CD14-positive monocyte (primary cell): ENCODE results near the gene ADH4. TPM values are rescaled to one million over a fixed set of nuclear protein-coding genes. Genes with fewer than 3 reads are reported as not detected.

Source experiments
- DNase-seq, 3 donors: peaks; one replicate each; pipeline ENCODE4 v3.0.0-alpha.2; 2011 to 2022
- H2AFZ ChIP-seq: 2 replicates; pipeline ENCODE4 v1.6.0; 2012; ENCODE audit warnings: mild to moderate bottlenecking, low read depth, low read length, inconsistent platforms; ENCODE audit not compliant: insufficient read depth, poor library complexity, severe bottlenecking
- H3K27ac ChIP-seq, 2 donors: 1 replicate in 1 of 2; 2 replicates in 1 of 2; pipeline ENCODE4 v1.5.1; 2012 to 2013; ENCODE audit warnings: low read length in 2 of 2, control low read depth in 1 of 2, inconsistent platforms in 1 of 2, low read depth in 1 of 2, mild to moderate bottlenecking in 1 of 2
- H3K27me3 ChIP-seq, 2 donors: one replicate each; pipeline versions ENCODE4 v1.6.0 to v1.6.1; 2011 to 2013; ENCODE audit warnings: low read length in 2 of 2; ENCODE audit not compliant: control insufficient read depth in 2 of 2, insufficient read depth in 2 of 2
- H3K36me3 ChIP-seq, 2 donors: replicated peaks in 1 of 2; 1 replicate in 1 of 2; 2 replicates in 1 of 2; pipeline versions ENCODE4 v1.5.1 to v1.6.1; 2012 to 2013; ENCODE audit warnings: low read length in 2 of 2, control low read depth in 1 of 2, inconsistent platforms in 1 of 2, mild to moderate bottlenecking in 1 of 2; ENCODE audit not compliant: insufficient read depth in 2 of 2, control insufficient read depth in 1 of 2
- H3K4me1 ChIP-seq, 2 donors: 1 replicate in 1 of 2; 2 replicates in 1 of 2; pipeline versions ENCODE4 v1.5.1 to v1.6.1; 2012 to 2013; ENCODE audit warnings: low read length in 2 of 2, control low read depth in 1 of 2, inconsistent platforms in 1 of 2, mild to moderate bottlenecking in 1 of 2, moderate library complexity in 1 of 2; ENCODE audit not compliant: insufficient read depth in 2 of 2, control insufficient read depth in 1 of 2
- H3K4me2 ChIP-seq: replicated peaks from 2 replicates; pipeline ENCODE3; 2012; ENCODE audit warnings: low read length, moderate library complexity, mild to moderate bottlenecking; ENCODE audit not compliant: poor library complexity, severe bottlenecking; ENCODE audit errors: extremely low read depth
- H3K4me3 ChIP-seq, 3 experiments: fragments of 200-600 bp in 1 of 3; sonication (generic) in 1 of 3; replicated peaks in 1 of 3; 1 replicate in 2 of 3; 2 replicates in 1 of 3; pipeline ENCODE4 v1.5.1; 2011 to 2013; ENCODE audit warnings: low read length in 3 of 3, mild to moderate bottlenecking in 3 of 3, control low read depth in 2 of 3, low read depth in 2 of 3, inconsistent platforms in 1 of 3, moderate library complexity in 1 of 3
- H3K79me2 ChIP-seq: 2 replicates; pipeline ENCODE4 v1.6.0; 2012; ENCODE audit warnings: mild to moderate bottlenecking, control low read depth, inconsistent platforms, low read length, moderate library complexity; ENCODE audit not compliant: insufficient read depth
- H3K9ac ChIP-seq: 2 replicates; pipeline ENCODE4 v1.6.0; 2017; ENCODE audit warnings: low read length, mild to moderate bottlenecking; ENCODE audit not compliant: insufficient read depth, poor library complexity, severe bottlenecking
- H3K9me3 ChIP-seq, 2 donors: replicated peaks in 1 of 2; 1 replicate in 1 of 2; 2 replicates in 1 of 2; pipeline versions ENCODE4 v1.5.1 to v1.6.1; 2012 to 2013; ENCODE audit warnings: low read length in 2 of 2, control low read depth in 1 of 2; ENCODE audit not compliant: control insufficient read depth in 1 of 2, insufficient read depth in 1 of 2
- H4K20me1 ChIP-seq: 2 replicates; pipeline ENCODE4 v1.6.0; 2012; ENCODE audit warnings: mild to moderate bottlenecking, low read length, control low read depth, moderate library complexity; ENCODE audit not compliant: insufficient read depth
- H3K27ac Mint-ChIP-seq, 7 donors: one replicate each; pipeline ENCODE4 v1.8.0; 2020; ENCODE audit warnings: mild to moderate bottlenecking in 7 of 7, mixed read lengths in 7 of 7, moderate library complexity in 6 of 7, inconsistent platforms in 2 of 7
- H3K27me3 Mint-ChIP-seq, 3 donors: one replicate each; pipeline ENCODE4 v1.8.0; 2021 to 2022; ENCODE audit warnings: low read depth in 3 of 3, mild to moderate bottlenecking in 3 of 3, mixed read lengths in 3 of 3, moderate library complexity in 3 of 3, inconsistent platforms in 1 of 3
- H3K36me3 Mint-ChIP-seq, 2 donors: one replicate each; pipeline ENCODE4 v1.8.0; 2020; ENCODE audit warnings: mixed read lengths in 2 of 2, inconsistent platforms in 1 of 2, mild to moderate bottlenecking in 1 of 2
- H3K4me1 Mint-ChIP-seq: one replicate; pipeline ENCODE4 v1.8.0; 2020; ENCODE audit warnings: mild to moderate bottlenecking, mixed read lengths
- H3K4me3 Mint-ChIP-seq, 2 donors: one replicate each; pipeline ENCODE4 v1.8.0; 2020; ENCODE audit warnings: mild to moderate bottlenecking in 2 of 2, mixed read lengths in 2 of 2, moderate library complexity in 1 of 2
- H3K9me3 Mint-ChIP-seq, 7 donors: one replicate each; pipeline ENCODE4 v1.8.0; 2020 to 2022; ENCODE audit warnings: mixed read lengths in 7 of 7, mild to moderate bottlenecking in 6 of 7, moderate library complexity in 6 of 7, inconsistent platforms in 2 of 7
- CTCF ChIP-seq: fragments of 200-600 bp; IDR thresholded peaks from one replicate; pipeline ENCODE4 v1.8.0; 2022; ENCODE audit warnings: antibody characterized with exemption, mild to moderate bottlenecking
- WGBS: methylation state at CpG from one replicate; pipeline ENCODE4 v1.1.5; 2013; ENCODE audit warnings: missing lambda C conversion rate; ENCODE audit not compliant: insufficient coverage; 5-methylcytosine and 5-hydroxymethylcytosine counted together
- intact Hi-C, 2 donors: fragments of 100-400 bp; cut with micrococcal nuclease; formaldehyde crosslinking; loops; one replicate each; pipeline versions ENCODE4 v1.15.0 to v1.15.1; 2023
- polyA plus RNA-seq, 3 donors: library from polyadenylated mRNA; depleted of rRNA in 1 of 3; unstranded in 2 of 3; stranded (reverse) in 1 of 3; fragments of 300-500 nt in 2 of 3; fragments of >200 nt in 1 of 3; fragmentation: Illumina TruSeq in 2 of 3; gene quantifications; 1 replicate in 2 of 3; 2 replicates in 1 of 3; pipeline ENCODE4 v1.2.3, GENCODE V29; 2012 to 2021

ADH4 gene
- polyA plus RNA-seq, 3 donors: not detected

- no peak for TF ChIP-seq CTCF
- H3K36me3 ChIP-seq: no peaks in the 10 kb centered on the region
- no peak overlapping the region for H3K9ac ChIP-seq
- Mint-ChIP-seq H3K9me3 (peaks cover 0 to 2% (median 0%) of the 10 kb centered on the region in 7 donors), H3K27me3 (peaks cover 0 to 2% (median 2%) of the 10 kb centered on the region in 3 donors), H3K4me3 (no peak overlapping the region), H3K36me3 (peaks cover 3 to 4% of the 10 kb centered on the region in 2 donors), H3K4me1 (peaks cover 28% of the 10 kb centered on the region), H3K27ac (no peak overlapping the region)
- H3K9me3 ChIP-seq: no peaks in the 10 kb centered on the region
- no peak overlapping the region for H3K4me2 ChIP-seq
- no peaks in the 10 kb centered on the region for H3K27me3 ChIP-seq
- peaks cover 24% of the 10 kb centered on the region for H3K79me2 ChIP-seq
- peaks cover 15 to 18% of the 10 kb centered on the region in 2 donors for H3K4me1 ChIP-seq
- intact Hi-C loops: no loop called here
- no peak overlapping the region for H3K27ac ChIP-seq
- H3K4me3 ChIP-seq: no peak overlapping the region
- H4K20me1 ChIP-seq: no peaks in the 10 kb centered on the region
- no CpG with 5 or more reads among the region's 2 CpGs for WGBS
- no peak for DNase-seq
- H2AFZ ChIP-seq: no peak overlapping the region
Observed at GRCh38 chr4:99091216-99091575, 52.9 kb downstream of the ADH4 start.

GRCh38 chr4:99090481-99091215, 53.4 kb downstream of the ADH4 start:
- Histone ChIP-seq H3K4me3 (no peak overlapping the region), H3K79me2 (peaks cover 25% of the 10 kb centered on the region), H3K27me3 (no peaks in the 10 kb centered on the region), H4K20me1 (no peaks in the 10 kb centered on the region), H2AFZ (no peak overlapping the region), H3K9ac (no peak overlapping the region), H3K4me1 (peaks cover 15 to 18% of the 10 kb centered on the region in 2 donors), H3K27ac (no peak overlapping the region), H3K36me3 (peaks cover 0 to 1% of the 10 kb centered on the region in 2 donors), H3K9me3 (no peaks in the 10 kb centered on the region), H3K4me2 (no peak overlapping the region)
- intact Hi-C loops: no loop called here
- TF ChIP-seq CTCF: no peak
- no peak for DNase-seq
- H3K9me3 Mint-ChIP-seq: peaks cover 0 to 2% (median 0%) of the 10 kb centered on the region in 7 donors
- WGBS: no CpG with 5 or more reads among the region's 2 CpGs
- H3K4me1 Mint-ChIP-seq: peaks cover 28% of the 10 kb centered on the region
- H3K27ac Mint-ChIP-seq: no peak overlapping the region
- H3K36me3 Mint-ChIP-seq: peaks cover 3 to 6% of the 10 kb centered on the region in 2 donors
- peaks cover 0 to 2% (median 0%) of the 10 kb centered on the region in 3 donors for H3K27me3 Mint-ChIP-seq
- H3K4me3 Mint-ChIP-seq: no peak overlapping the region
